ENCODE data around the gene HMCN1. TPM values are rescaled to one million over a fixed set of nuclear protein-coding genes. Genes with fewer than 3 reads are reported as not detected.

Gene HMCN1
- total RNA-seq, 1 donor from 2014 or later = 2.2 TPM

DNA sequence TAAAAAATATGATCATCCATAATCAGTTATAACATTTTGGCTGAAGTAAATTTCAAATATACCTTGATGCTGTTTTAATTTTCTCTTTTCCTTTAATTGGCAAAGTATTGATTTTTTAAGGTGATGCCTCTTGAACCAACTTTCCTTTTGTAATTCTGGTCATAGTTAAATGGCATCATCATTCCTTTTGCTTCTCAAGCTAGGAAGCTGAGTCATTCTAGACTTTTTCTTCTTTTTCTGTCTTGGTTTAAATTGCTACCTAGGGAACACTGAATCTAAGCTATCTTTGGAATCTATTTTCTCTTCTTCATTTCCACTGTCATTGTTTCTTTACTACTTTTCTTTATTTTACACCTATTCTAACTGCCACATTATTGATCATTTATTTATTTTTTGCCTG, 162.7 kb downstream of the HMCN1 start:
- no peak for DNase-seq (ENCODE audit: low read depth)

DNA sequence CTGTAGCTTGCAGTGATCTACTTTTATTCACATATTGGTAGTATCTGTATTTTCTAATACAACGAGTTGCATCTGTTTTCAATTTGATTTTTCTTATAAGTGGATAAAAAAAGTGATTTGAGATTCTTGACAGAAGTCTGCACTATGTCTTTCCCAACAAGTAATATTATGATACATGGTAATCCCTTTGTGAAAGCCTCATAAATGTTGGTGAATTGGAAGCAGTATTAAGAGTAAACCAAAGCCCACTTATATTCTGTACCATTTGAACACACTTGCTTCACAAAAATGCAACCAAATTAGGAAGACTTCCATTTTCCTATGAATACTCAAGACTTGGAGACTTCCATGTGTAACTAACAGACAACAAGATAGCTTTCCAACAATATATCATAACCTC, 172.0 kb downstream of the HMCN1 start:
- DNase-seq (ENCODE audit: low read depth) = no peak

DNA sequence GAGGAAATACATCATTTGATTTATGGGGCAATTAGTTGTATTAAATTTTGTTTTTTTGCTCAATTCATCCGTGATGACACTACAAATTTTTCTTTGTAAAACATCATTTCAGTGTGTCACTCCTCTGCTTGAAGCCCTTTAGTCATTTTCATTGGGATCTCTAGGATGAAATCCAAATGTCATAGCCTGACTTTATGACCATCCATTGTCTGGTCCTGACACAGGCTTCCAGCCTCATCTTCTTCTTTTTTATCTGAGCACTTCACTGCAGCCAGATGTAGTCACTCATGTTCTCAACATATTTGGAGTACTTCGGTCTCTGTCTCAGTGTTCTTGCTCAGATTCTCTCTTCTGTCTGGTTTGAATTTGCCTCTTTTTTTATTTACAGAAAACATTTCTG, 173.1 kb downstream of the HMCN1 start:
- DNase-seq (ENCODE audit: low read depth) = no peak

DNA sequence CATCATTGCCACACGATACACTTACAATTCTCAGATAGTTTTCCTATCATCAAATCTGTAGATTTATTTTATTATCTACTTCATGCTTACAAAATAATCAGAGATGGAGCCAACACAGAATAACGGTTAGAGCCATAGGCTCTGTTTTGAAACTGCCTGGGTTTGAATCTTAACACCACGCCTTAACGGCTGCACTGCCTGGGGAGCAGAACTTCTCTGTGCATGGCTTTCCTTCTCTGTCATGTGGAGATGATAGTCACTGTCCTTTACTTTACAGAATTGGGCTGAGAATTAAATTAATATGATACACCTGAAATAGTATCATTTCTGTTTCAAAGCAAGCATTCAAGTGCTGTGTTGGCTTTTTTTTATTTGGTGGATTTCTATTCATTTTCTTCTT, 177.8 kb downstream of the HMCN1 start:
- no peak for DNase-seq (ENCODE audit: low read depth)

DNA sequence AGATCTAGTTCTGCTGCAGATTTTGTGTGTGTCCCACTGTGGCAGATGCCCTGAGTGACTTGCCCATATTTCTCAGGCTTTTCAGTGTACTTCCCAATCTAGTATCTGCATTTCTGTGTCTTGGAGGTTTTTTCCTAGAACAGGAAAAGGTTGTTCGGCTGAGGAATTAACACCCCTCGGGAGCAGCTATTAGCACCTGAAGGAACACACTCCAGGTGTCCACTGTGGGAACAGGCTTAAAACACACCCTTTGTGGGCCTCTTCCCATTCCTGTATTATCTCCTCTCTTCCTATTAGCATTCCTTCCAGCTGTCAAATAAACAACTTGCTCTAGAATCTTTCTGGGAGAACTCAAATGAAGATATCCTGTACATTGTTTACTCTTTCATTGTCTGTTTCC, 178.3 kb downstream of the HMCN1 start:
- DNase-seq (ENCODE audit: low read depth) = no peak

DNA sequence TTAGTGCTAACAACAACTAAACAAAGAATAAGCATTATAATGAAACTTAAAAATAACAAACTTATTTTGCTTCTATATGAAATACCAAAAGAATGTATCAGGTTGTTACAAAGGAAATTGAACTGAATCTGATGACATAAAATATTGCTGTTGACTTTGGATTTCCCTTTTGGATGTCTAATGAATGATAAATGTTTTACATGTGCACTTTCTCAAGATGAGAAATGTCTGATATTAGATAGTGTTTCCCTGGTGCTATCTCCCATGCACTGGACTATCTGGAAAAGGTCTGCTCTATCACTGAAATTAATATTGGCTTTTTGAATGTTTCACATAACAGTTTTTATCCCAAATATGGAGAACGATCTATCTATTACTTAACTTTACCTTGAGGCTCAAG, 179.9 kb downstream of the HMCN1 start:
- no peak for DNase-seq (ENCODE audit: low read depth)

DNA sequence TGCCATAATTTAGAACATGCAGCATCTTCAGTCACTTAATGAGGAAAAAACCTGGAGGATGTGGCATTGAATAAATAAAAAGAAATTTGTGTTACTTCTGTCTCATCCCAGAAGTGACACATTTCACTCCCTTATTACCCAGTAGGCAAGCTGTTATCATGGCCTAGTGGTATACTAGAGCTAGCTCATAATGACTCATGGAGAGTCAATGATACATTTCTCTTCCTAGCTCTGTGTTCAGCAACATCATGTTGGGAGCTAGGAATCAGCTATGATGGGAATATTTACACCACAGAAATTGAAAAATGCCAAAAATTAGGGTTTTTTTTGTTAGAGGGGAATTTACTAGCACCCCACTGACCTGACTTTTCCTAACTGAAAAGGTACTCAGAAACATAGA, 182.7 kb downstream of the HMCN1 start:
- DNase-seq (ENCODE audit: low read depth) = no peak

DNA sequence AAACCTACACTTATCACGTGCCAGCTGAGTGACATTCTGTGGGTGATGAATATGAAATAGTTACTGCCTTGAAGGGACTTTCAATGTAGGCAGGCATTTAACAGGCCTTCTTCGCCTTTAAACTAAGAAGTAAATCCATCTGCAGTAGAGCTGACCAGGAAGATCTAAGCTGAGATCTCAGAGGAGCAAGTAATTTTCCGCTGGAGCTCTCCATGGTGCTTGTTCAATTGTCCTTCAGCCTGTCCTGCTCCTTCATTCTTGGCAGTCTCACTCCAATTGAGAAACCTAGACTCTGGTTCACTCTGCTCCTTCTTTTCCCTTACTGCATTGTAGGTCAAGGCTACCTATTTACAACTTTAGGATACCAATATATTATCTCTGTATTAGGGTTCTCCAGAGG, 183.5 kb downstream of the HMCN1 start:
- peak; percentile 73 for DNase-seq (ENCODE audit: low read depth)

DNA sequence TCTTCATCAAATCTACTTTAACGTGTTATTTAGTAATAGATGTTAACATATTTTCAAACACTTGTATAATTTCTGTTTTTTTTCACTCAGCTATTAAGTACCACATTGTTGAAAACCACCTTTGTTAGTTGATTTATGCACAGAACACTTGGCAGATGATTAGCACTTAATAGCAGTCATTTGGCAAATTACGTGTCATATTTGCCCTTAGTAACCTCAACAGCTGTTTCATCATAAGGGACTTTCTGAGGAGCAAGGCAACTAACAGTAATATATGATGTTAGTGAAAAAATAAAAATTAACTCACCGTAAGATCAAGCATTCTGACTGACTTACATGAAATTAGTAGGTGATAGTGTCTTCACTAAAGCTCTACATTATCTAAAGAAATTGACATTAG, 186.4 kb downstream of the HMCN1 start:
- no peak for DNase-seq (ENCODE audit: low read depth)

DNA sequence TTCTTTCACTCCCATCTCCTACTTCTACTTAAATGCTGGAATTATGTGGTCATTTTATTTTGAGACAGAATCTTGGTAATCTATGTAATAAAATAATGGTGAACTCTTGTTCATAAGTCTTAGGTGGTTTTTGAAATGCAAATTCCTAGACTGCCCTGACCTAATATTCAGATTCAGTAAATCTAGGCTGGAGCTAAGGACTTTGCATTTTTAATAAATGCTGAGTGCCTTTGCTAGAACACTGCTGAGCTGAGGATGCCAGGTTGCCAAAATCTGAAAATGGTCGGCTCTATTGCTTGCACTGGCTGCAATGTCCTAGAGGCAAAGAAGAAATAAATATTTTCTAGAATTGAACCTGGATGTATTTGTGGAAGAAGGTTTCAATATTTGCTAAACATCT, 187.4 kb downstream of the HMCN1 start:
- DNase-seq (ENCODE audit: low read depth) = no peak

DNA sequence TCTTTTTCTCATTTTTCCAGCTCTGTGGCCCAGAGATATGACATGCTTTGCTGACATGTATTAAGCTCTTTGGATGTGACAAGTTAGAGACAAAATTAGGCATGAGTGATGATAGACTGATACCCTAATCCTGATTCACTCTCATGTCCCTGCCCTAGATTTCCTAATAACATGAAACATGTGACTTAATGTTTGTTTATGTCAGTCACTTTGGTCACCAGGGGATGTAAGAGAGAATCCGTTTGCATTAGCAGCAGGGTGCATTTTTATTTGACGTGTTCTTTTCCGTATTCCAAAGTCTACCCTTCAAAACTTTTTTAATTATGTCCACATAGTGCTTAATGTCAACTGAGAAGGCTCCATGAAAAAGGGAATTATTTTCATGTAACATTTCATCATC, 192.4 kb downstream of the HMCN1 start:
- DNase-seq (ENCODE audit: low read depth) = no peak

DNA sequence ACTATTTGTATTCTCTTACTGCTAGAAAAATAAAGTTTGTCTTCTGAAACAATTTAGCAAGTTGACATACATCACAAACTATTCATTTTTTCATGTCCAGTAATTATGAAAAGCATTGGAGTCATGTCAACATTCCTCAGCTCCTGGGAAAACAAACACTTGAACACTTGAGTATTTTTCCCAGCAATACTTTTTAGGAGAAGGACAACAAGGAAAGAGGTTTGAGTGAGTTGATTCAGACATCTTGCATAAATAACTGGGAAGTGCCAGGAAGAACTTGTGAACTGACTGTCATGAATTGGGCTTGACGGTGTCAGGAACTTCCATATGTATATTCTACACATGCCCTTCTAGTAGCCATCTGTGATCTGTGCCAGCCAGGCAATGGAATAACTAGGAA, 195.6 kb downstream of the HMCN1 start:
- no peak for DNase-seq (ENCODE audit: low read depth)

DNA sequence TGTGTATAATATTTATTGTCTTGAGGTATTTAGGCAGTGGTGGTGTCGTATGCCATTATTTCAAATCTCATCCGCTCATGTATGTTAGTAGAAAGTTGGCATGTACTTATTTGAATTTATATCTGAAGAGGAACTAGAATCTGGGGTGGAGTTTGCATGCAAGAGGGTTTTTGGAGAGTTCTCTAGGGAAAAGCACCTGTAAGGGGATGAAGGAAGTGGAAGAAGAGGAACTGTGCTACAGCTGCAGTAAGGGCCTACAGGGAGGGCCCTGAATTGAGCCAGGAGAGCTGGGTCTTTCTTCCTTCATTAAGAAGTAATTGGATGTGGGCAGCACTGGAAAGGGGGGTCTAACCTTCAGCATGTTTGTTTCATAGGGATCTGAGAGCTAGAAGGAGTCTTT, 197.2 kb downstream of the HMCN1 start:
- no peak for DNase-seq (ENCODE audit: low read depth)

DNA sequence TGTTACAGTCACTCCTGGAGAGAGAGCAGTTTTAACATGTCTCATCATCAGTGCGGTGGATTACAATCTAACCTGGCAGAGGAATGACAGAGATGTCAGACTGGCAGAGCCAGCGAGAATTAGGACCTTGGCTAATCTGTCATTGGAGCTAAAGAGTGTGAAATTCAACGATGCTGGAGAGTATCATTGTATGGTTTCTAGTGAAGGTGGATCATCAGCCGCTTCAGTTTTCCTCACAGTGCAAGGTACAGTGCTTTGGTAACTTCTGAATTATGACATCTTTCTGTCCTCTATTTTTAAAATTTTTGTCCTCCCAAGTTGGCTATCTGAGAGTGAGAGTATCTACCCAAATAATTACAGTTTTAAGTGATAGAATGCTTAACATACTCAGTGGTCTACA, 199.4 kb downstream of the HMCN1 start:
- no peak for DNase-seq (ENCODE audit: low read depth)

DNA sequence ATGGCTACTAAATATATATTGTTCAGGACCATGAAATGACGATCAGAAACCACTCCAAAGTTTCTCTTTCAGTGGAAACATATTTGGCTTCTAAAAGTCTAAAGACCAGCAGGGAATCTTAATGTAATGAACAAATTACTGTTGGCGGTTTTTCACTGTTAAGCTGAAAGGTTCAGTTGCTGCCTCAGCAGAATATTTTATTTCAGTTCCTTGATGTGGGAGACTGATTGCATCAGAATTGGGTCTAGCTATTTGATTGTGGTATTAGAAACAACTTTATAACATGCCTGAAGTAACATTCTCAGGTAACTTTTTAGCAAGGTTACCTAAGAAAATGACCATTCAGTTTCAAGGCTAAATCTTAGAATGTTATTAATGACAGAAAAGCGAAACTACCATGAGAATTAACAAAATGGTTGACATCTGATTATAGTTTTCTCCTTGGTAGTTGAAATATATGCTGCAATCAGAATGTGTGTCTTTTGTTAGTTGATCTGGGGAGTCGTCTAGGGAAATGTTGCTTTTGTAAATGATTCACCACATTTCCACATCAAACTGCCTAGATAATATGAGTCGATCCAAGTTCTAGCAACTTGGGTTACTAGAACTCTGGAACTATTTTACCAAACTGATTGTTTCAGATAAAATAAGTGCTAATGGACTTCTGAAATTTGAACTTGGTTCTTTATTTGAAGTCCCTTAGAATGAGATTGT, 200.4 kb downstream of the HMCN1 start:
- no peak for DNase-seq (ENCODE audit: low read depth)

DNA sequence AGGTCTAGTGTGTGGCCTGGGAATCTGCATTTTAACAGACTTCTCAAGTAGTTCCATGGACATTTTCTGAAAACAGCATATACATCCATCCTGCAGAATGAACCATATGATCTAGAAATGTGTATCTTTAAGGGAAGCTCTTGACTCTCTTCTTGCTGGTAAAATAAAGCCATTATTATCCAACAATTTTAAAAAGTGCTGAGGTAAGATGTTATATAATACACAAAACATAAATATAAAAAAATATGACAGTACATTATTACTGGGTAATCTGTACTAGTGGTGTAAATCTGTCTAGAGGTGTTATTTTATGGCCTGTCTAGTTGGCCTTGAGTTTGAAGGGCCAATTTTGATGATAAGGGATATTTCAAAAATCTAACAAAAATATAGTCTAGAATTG, 201.2 kb downstream of the HMCN1 start:
- no peak for DNase-seq (ENCODE audit: low read depth)

DNA sequence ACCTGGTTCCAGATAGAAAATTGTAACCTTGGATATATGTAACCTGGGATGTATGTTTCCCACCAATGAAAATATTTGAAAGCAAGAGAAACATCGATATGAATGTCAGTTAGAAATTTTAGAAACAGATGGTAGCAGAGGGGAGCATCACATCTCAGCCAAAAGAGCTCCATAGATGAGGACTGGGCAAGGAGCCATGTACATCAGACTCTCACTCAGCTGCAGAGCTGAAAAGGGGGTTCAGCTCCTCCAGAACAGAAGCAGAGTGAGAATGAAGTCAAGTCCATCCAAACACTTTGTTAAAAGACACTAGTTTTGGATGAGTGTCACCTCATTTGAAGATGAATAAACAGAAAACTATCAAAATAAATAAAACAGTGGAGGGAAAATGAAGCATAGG, 202.4 kb downstream of the HMCN1 start:
- DNase-seq (ENCODE audit: low read depth) = no peak

DNA sequence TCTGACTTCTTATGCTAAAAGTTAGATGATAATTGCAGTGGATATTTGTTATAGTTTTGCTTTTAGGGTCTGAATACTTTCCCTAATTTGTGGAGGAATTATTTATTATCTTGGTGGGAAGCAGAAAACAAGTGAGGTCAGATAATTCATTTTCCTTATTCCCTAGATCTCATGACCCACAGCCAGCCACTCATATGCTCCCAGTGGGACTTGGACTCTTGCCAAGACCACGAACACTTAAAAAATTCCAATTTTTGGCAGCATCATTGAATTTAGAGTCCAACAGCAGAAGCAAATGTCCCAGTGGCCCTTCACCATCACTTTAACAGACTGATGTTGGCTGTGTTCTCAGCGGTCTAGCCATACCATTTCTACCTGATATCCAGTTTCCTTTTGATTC, 204.2 kb downstream of the HMCN1 start:
- DNase-seq (ENCODE audit: low read depth) = no peak

DNA sequence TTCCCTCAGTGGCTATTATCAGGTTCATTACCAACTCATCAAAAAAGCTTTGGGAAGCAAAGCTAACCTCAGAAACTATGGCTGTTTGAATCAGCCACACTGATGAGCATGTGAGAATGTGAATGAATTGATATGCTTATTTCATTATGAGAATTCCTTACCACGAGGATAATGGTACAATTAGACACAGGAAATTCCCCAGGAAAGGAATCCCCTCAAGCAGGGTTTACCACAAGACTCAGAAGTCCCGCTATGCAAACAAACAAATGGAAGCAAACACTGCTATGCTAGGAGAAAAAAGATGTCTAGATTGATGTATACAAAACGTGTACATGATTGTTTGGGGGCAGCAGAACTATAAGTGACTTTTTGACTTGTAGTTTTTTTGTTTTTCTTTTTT, 205.0 kb downstream of the HMCN1 start:
- no peak for DNase-seq (ENCODE audit: low read depth)

DNA sequence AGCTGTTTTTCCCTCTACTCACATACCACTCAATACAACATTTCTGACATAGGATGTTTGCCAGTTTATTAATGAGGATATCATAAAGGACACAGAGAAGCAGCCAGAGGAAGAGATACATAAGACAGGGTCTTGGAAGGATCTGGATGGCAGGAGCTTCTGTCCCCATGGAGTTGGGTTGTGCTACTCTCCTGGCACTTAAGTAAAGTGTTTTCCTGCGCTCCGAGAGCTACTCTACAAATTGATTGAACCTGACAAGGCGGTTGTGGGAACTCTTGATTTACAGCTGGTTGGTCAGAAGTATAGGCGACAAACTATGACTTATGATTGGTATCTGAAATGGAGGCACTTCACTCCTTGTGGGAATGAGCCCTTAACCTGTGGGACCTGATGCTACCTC, 208.8 kb downstream of the HMCN1 start:
- DNase-seq (ENCODE audit: low read depth) = no peak

DNA sequence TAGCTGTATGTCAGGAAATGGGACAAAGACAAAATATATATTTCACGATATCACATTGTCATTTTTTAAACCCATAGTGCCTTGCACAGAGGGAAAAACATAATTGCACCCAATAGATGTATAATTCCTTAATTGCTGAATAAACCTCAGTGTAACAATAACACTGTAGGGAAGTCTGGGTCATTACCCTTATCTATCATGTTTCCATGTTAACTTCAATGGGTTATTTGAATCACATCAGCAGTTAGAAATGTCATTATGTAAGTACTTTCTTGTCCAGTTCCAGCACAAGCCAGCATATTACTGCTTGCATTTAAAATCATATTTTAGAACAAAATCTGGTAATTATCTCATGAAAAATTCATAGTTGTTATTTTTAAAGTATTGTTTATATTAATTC, 222.7 kb downstream of the HMCN1 start:
- DNase-seq (ENCODE audit: low read depth) = no peak

DNA sequence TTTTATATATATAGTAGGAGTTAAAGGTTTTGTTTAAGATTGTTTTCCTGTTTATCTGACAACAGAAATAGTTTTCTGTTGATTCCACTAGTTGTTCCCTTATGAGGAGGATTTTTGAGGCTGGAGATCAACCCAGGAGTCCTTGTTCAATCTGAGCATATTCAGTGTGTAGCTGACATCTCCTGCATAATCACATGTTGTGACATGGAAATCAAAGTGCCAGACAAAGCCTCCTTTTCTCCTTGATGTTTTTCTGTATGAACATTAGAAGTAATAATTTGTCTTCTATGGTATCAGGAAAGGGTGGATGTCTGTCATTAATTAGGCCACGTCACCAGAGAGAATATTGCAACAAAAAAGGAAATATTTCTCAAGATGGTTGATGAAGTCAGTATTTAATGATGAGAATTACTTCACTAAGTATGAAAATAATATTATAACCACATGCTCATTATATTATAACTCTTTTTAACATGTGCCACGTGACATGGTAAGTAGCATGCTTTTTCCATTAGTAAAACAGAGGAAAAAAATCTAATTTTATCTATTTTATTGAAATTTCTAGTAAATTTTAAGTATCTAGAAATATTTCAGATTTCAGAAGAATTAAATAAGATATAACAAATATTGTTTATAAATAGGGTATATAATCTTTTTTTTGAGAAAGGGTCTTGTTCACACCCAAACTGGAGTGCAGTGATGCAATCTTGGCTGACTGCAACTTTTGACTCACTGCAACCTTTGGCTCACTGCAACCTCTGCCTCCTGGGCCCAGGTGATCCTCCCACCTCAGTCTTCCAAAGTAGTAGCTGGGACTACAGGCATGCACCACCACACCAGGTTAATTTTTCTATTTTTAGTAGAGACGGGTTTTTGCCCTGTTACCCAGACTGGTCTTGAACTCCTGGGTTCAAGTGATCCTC, 223.5 kb downstream of the HMCN1 start:
- no peak for DNase-seq (ENCODE audit: low read depth)
